ENCODE results near the gene PDZK1IP1.

The PDZK1IP1 gene

GRCh38 chr1:47187231-47187925 is 2.5 kb downstream of the PDZK1IP1 start:
- no peak for TF ChIP-seq CTCF (IDR thresholded peaks at IDR 0.05)
- TF ChIP-seq ZFX (IDR thresholded peaks at IDR 0.05; ENCODE audit: borderline replicate concordance): no peak
- no peak overlapping the region for H3K27ac ChIP-seq

GRCh38 chr1:47186267-47187185 is 3.3 kb downstream of the PDZK1IP1 start:
- H3K27ac ChIP-seq: peak overlapping the region; percentile 15; the same call in 1 of the 2 replicates
- TF ChIP-seq ZFX (IDR thresholded peaks at IDR 0.05; ENCODE audit: borderline replicate concordance): no peak
- no peak for TF ChIP-seq CTCF (IDR thresholded peaks at IDR 0.05)

GRCh38 chr1:47184822-47185677 is 4.8 kb downstream of the PDZK1IP1 start:
- TF ChIP-seq ZFX (IDR thresholded peaks at IDR 0.05; ENCODE audit: borderline replicate concordance) (no peak), CTCF (IDR thresholded peaks at IDR 0.05) (no peak)
- no peak overlapping the region for H3K27ac ChIP-seq

DNA sequence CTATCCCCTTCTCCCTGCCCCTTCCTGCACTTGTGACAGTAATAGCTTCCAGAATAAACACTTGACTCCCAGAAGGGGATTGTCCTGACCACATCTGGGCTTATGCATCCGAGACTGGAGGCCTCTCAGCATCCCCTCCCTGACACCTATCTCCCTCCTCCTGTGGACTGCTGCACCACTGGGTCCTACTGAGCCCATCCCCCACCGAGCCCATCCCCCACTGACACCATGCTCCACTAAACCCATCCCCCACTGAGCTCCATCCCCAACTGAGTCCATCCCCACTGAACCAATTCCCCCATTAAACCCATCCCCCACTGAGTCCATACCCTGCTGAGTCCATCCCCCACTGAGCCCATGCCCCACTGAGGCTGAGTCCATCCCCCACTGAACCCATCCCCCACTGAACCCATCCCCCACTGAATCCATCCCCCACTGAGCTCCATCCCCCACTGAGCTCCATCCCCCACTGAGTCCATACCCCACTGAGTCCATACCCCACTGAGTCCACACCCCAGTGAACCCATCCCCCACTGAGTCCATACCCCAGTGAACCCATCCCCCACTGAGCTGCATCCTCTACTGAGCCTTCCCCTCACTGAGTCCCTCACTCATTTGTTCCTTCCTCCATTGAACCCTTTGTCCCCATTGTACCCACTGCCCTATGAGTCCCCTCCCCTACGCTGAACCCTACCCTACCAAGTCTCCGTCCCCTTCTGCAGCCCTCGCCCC is 5.6 kb downstream of the PDZK1IP1 start:
- H3K27ac ChIP-seq: no peak overlapping the region
- TF ChIP-seq CTCF (IDR thresholded peaks at IDR 0.05) (no peak), ZFX (IDR thresholded peaks at IDR 0.05; ENCODE audit: borderline replicate concordance) (no peak)

GRCh38 chr1:47183308-47184089 is 6.3 kb downstream of the PDZK1IP1 start:
- no peak for TF ChIP-seq ZFX (IDR thresholded peaks at IDR 0.05; ENCODE audit: borderline replicate concordance)
- TF ChIP-seq CTCF (IDR thresholded peaks at IDR 0.05): no peak
- no peak overlapping the region for H3K27ac ChIP-seq

DNA sequence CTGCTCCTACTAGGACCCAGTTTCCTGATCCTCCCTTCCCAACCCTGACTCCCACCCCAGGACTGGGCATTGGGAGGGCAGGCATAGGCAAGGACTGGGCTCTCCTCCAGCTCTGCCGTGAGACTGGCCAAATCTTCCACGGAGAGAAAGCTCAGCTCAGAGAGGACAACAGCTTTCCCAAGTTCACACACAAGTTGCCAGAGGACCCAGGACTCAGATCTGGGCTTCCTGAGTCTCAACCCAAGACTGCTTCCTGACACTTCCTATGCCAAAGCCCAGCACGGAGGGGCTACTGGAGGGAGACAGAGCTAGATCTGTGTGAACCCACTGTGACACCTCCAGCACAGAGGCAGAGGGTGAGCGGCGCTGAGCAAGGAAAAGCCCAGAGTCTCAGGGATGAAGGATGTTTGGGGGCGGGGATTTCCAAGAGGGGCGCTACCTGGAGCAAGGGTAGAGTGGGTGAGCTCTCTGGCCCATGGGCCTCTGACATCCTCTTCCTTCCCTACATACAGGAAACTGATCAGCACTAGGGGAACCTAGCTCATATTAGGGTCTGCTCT is 7.1 kb downstream of the PDZK1IP1 start:
- H3K27ac ChIP-seq: no peak overlapping the region
- TF ChIP-seq CTCF (IDR thresholded peaks at IDR 0.05) (no peak), ZFX (IDR thresholded peaks at IDR 0.05; ENCODE audit: borderline replicate concordance) (no peak)

Data from 22Rv1 (cell line).